H9 (cell line): ENCODE measurements around the gene MGRN1. TPM values are rescaled to one million over a fixed set of nuclear protein-coding genes. Genes with fewer than 3 reads are reported as not detected.

Source experiments
- DNase-seq: peaks from one replicate; pipeline ENCODE4 v3.0.0-alpha.2; 2017
- H2AFZ ChIP-seq: one replicate; pipeline ENCODE4 v1.6.1; 2013; ENCODE audit warnings: mild to moderate bottlenecking, low read length, control low read depth, moderate library complexity
- H2AK5ac ChIP-seq: 2 replicates; pipeline ENCODE4 v1.6.1; 2013; ENCODE audit warnings: low read length, control low read depth, mixed read lengths; ENCODE audit not compliant: insufficient read length
- H2BK120ac ChIP-seq: one replicate; pipeline ENCODE4 v1.6.1; 2013; ENCODE audit warnings: low read depth, mild to moderate bottlenecking, low read length, control low read depth, inconsistent platforms; ENCODE audit not compliant: poor library complexity, severe bottlenecking
- H2BK12ac ChIP-seq: 2 replicates; pipeline ENCODE4 v1.6.1; 2013; ENCODE audit warnings: low read length, control low read depth, mixed read lengths, low read depth; ENCODE audit not compliant: insufficient read length
- H2BK15ac ChIP-seq: 2 replicates; pipeline ENCODE4 v1.6.1; 2013; ENCODE audit warnings: low read depth, low read length, control low read depth
- H2BK20ac ChIP-seq: one replicate; pipeline ENCODE4 v1.6.1; 2013; ENCODE audit warnings: low read depth, mild to moderate bottlenecking, low read length, control low read depth, inconsistent platforms; ENCODE audit not compliant: poor library complexity, severe bottlenecking
- H2BK5ac ChIP-seq: 2 replicates; pipeline ENCODE4 v1.6.1; 2013; ENCODE audit warnings: low read length, control low read depth, mixed read lengths; ENCODE audit not compliant: insufficient read length
- H3K14ac ChIP-seq: 2 replicates; pipeline ENCODE4 v1.6.1; 2013; ENCODE audit warnings: low read length, control low read depth; ENCODE audit not compliant: insufficient read depth
- H3K18ac ChIP-seq: 2 replicates; pipeline ENCODE4 v1.6.1; 2013; ENCODE audit warnings: low read depth, mild to moderate bottlenecking, mixed read lengths, low read length, control low read depth; ENCODE audit not compliant: insufficient read length
- H3K23ac ChIP-seq: 2 replicates; pipeline ENCODE4 v1.6.1; 2013; ENCODE audit warnings: low read length, control low read depth, mixed read lengths, low read depth; ENCODE audit not compliant: insufficient read length
- H3K23me2 ChIP-seq: 2 replicates; pipeline ENCODE4 v1.6.1; 2013; ENCODE audit warnings: low read depth, mild to moderate bottlenecking, mixed read lengths, low read length, control low read depth; ENCODE audit not compliant: insufficient read length, poor library complexity, severe bottlenecking
- H3K27ac ChIP-seq: 2 replicates; pipeline ENCODE4 v1.5.1; 2013; ENCODE audit warnings: low read length, control low read depth, mixed read lengths, low read depth; ENCODE audit not compliant: insufficient read length
- H3K27me3 ChIP-seq: 2 replicates; pipeline ENCODE4 v1.6.1; 2013; ENCODE audit warnings: low read length, control low read depth, inconsistent platforms; ENCODE audit not compliant: insufficient read depth
- H3K4ac ChIP-seq: 2 replicates; pipeline ENCODE4 v1.6.1; 2013; ENCODE audit warnings: low read depth, mild to moderate bottlenecking, control low read depth, inconsistent platforms, low read length, moderate library complexity
- H3K4me1 ChIP-seq: 2 replicates; pipeline ENCODE4 v1.6.1; 2013; ENCODE audit warnings: low read length, control low read depth, inconsistent platforms; ENCODE audit not compliant: insufficient read depth
- H3K4me2 ChIP-seq: 2 replicates; pipeline ENCODE4 v1.6.1; 2013; ENCODE audit warnings: low read length, control low read depth, mixed read lengths; ENCODE audit not compliant: insufficient read length, insufficient read depth
- H3K56ac ChIP-seq: 2 replicates; pipeline ENCODE4 v1.6.1; 2013; ENCODE audit warnings: low read depth, mild to moderate bottlenecking, mixed read lengths, low read length, control low read depth; ENCODE audit not compliant: insufficient read length
- H3K79me1 ChIP-seq: 2 replicates; pipeline ENCODE4 v1.6.1; 2013; ENCODE audit warnings: low read depth, mild to moderate bottlenecking, moderate library complexity, low read length, control low read depth, inconsistent platforms; ENCODE audit not compliant: insufficient read depth, poor library complexity, severe bottlenecking
- H3K79me2 ChIP-seq: 2 replicates; pipeline ENCODE4 v1.6.1; 2013; ENCODE audit warnings: low read length, control low read depth, inconsistent platforms; ENCODE audit not compliant: insufficient read depth
- H3K9ac ChIP-seq: 2 replicates; pipeline ENCODE4 v1.6.1; 2013; ENCODE audit warnings: low read length, control low read depth, mixed read lengths; ENCODE audit not compliant: insufficient read length; ENCODE audit errors: extremely low read depth
- H3K9me3 ChIP-seq: one replicate; pipeline ENCODE4 v1.6.1; 2013; ENCODE audit warnings: low read depth, low read length, inconsistent platforms; ENCODE audit not compliant: control insufficient read depth
- H3T11ph ChIP-seq: one replicate; pipeline ENCODE4 v1.6.1; 2013; ENCODE audit warnings: mild to moderate bottlenecking, low read length, control low read depth, inconsistent platforms
- H4K20me1 ChIP-seq: one replicate; pipeline ENCODE4 v1.6.1; 2013; ENCODE audit not compliant: control insufficient read depth, insufficient read length, insufficient read depth
- H4K5ac ChIP-seq: 2 replicates; pipeline ENCODE4 v1.6.1; 2013; ENCODE audit warnings: low read depth, mild to moderate bottlenecking, mixed read lengths, low read length, control low read depth; ENCODE audit not compliant: insufficient read length
- H4K8ac ChIP-seq: replicated peaks from 2 replicates; pipeline ENCODE4 v1.6.1; 2013; ENCODE audit warnings: low read length, control low read depth, mixed read lengths, low read depth; ENCODE audit not compliant: insufficient read length
- H4K91ac ChIP-seq: 2 replicates; pipeline ENCODE4 v1.6.1; 2013; ENCODE audit warnings: low read depth, mild to moderate bottlenecking, moderate library complexity, mixed read lengths, low read length, control low read depth; ENCODE audit not compliant: insufficient read length
- H3K27ac Mint-ChIP-seq, 3 experiments: 2 replicates in 2 of 3; 3 replicates in 1 of 3; pipeline ENCODE4 v1.8.0; 2020 to 2021; ENCODE audit warnings: mixed read lengths in 3 of 3, mild to moderate bottlenecking in 1 of 3, moderate library complexity in 1 of 3
- H3K27me3 Mint-ChIP-seq: 2 replicates; pipeline ENCODE4 v1.8.0; 2021; ENCODE audit warnings: low read depth, mild to moderate bottlenecking, moderate library complexity, mixed read lengths
- H3K36me3 Mint-ChIP-seq, 3 experiments: 2 replicates in 2 of 3; 3 replicates in 1 of 3; pipeline ENCODE4 v1.8.0; 2020 to 2021; ENCODE audit warnings: low read depth in 3 of 3, mixed read lengths in 3 of 3; ENCODE audit not compliant: insufficient read depth in 1 of 3
- H3K4me1 Mint-ChIP-seq, 2 experiments: 2 replicates each; pipeline ENCODE4 v1.8.0; 2020; ENCODE audit warnings: mixed read lengths in 2 of 2
- H3K4me3 Mint-ChIP-seq, 2 experiments: 2 replicates in 1 of 2; 3 replicates in 1 of 2; pipeline ENCODE4 v1.8.0; 2020 to 2021; ENCODE audit warnings: mild to moderate bottlenecking in 2 of 2, mixed read lengths in 2 of 2, moderate library complexity in 1 of 2
- H3K9me3 Mint-ChIP-seq, 2 experiments: 2 replicates in 1 of 2; 3 replicates in 1 of 2; pipeline ENCODE4 v1.8.0; 2020; ENCODE audit warnings: mild to moderate bottlenecking in 2 of 2, mixed read lengths in 2 of 2, moderate library complexity in 1 of 2
- WGBS: extraction: QIAGEN DNeasy Blood & Tissue Kit; methylation state at CpG from one replicate; pipeline ENCODE4 v1.1.7; 2013; ENCODE audit warnings: missing lambda C conversion rate, low lambda C conversion rate, mixed read lengths; ENCODE audit not compliant: insufficient read length; ENCODE audit errors: extremely low coverage; 5-methylcytosine and 5-hydroxymethylcytosine counted together
- total RNA-seq: library from RNA; stranded (reverse); gene quantifications from 2 replicates; pipeline ENCODE4 v1.2.1, GENCODE V29; 2021
- TF ChIP-seq, protein P1 (sequence below): fragments of 200-600 bp; sonication (generic); conservative IDR thresholded peaks from 3 replicates; pipeline ENCODE4 v1.8.0; 2021; ENCODE audit warnings: antibody characterized with exemption, mild to moderate bottlenecking

Gene MGRN1
- total RNA-seq, 1 experiment from 2014 or later = 91.6 TPM

DNA sequence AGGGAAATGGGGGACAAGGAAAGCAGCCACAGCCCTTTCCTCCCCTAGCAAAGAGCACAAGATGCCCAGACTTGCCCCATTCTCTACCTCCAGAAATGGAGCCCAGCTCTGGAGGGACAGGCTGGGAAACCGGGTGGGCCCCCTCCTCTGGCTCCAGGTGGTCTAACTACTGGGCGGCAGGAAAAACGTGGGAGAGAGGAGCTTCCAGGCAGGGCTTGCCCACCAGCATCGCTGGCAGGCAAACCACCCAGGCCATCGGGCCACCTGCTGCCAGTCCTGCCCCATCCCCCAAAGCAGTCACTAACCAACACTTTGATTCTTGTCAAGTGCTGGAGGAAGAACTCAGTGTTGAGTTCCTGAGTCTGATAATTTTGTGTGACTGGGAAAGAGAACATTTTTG is 93.8 kb downstream of the MGRN1 start:
- H3K9ac ChIP-seq = no peak overlapping the region
- TF ChIP-seq, protein P1, sequence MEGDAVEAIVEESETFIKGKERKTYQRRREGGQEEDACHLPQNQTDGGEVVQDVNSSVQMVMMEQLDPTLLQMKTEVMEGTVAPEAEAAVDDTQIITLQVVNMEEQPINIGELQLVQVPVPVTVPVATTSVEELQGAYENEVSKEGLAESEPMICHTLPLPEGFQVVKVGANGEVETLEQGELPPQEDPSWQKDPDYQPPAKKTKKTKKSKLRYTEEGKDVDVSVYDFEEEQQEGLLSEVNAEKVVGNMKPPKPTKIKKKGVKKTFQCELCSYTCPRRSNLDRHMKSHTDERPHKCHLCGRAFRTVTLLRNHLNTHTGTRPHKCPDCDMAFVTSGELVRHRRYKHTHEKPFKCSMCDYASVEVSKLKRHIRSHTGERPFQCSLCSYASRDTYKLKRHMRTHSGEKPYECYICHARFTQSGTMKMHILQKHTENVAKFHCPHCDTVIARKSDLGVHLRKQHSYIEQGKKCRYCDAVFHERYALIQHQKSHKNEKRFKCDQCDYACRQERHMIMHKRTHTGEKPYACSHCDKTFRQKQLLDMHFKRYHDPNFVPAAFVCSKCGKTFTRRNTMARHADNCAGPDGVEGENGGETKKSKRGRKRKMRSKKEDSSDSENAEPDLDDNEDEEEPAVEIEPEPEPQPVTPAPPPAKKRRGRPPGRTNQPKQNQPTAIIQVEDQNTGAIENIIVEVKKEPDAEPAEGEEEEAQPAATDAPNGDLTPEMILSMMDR = no peak
- no peaks in the 10 kb centered on the region for H3K79me2 ChIP-seq
- H3K36me3 Mint-ChIP-seq = peaks cover 11 to 43% (median 26%) of the 10 kb centered on the region in 3 experiments
- H3T11ph ChIP-seq = no peak overlapping the region
- no peaks in the 10 kb centered on the region for H3K79me1 ChIP-seq
- no peak overlapping the region for H3K14ac ChIP-seq
- WGBS = no CpG with 5 or more reads among the region's 5 CpGs
- H3K27me3 Mint-ChIP-seq = no peaks in the 10 kb centered on the region
- H4K20me1 ChIP-seq = no peaks in the 10 kb centered on the region
- H4K5ac ChIP-seq = no peak overlapping the region
- H3K27ac Mint-ChIP-seq = peak overlapping the region in 2 of 3 experiments; percentile 7 to 11; a peak in 3 of 7 replicates
- no peak overlapping the region for H2AK5ac ChIP-seq
- H2BK12ac ChIP-seq = no peak overlapping the region
- no peak overlapping the region for H3K56ac ChIP-seq
- no peaks in the 10 kb centered on the region for H3K9me3 ChIP-seq
- H3K18ac ChIP-seq = no peak overlapping the region
- peaks cover 15 to 30% of the 10 kb centered on the region in 2 experiments for H3K4me1 Mint-ChIP-seq
- no peak overlapping the region for H2BK20ac ChIP-seq
- H2BK15ac ChIP-seq = no peak overlapping the region
- H3K27me3 ChIP-seq = no peaks in the 10 kb centered on the region
- no peaks in the 10 kb centered on the region for H3K23me2 ChIP-seq
- no peak overlapping the region for H2BK120ac ChIP-seq
- H2BK5ac ChIP-seq = no peak overlapping the region
- H2AFZ ChIP-seq = no peak overlapping the region
- no peak for DNase-seq
- no peaks in the 10 kb centered on the region for H3K9me3 Mint-ChIP-seq
- H4K8ac ChIP-seq = no peak overlapping the region
- H3K4ac ChIP-seq = no peak overlapping the region
- H3K27ac ChIP-seq = no peak overlapping the region
- H3K4me1 ChIP-seq = peaks cover 3% of the 10 kb centered on the region; the same call in 1 of the 2 replicates
- H3K4me3 Mint-ChIP-seq = no peak overlapping the region
- no peak overlapping the region for H3K23ac ChIP-seq
- H3K4me2 ChIP-seq = no peak overlapping the region
- no peak overlapping the region for H4K91ac ChIP-seq
